HL-60 (cell line): ENCODE measurements around the gene EFCAB13.

Source experiments
- DNase-seq, 2 experiments: peaks; one replicate each; pipeline ENCODE4 v3.0.0-alpha.2; 2010 to 2020; ENCODE audit warnings: low read depth in 1 of 2, low spot score in 1 of 2
- H3K27ac ChIP-seq: fragments of 250-450 bp; sonication (Bioruptor Pico); replicated peaks from 2 replicates; pipeline ENCODE4 v1.5.1; 2020; ENCODE audit warnings: mild to moderate bottlenecking, moderate library complexity
- H3K27me3 ChIP-seq: fragments of 250-450 bp; sonication (Bioruptor Pico); 2 replicates; pipeline ENCODE4 v1.5.1; 2021; ENCODE audit warnings: mild to moderate bottlenecking, moderate library complexity; ENCODE audit not compliant: insufficient read depth, poor library complexity, severe bottlenecking
- H3K4me3 ChIP-seq: replicated peaks from 2 replicates; pipeline ENCODE4 v1.5.1; 2011; ENCODE audit warnings: mild to moderate bottlenecking, control low read depth, low read length; ENCODE audit not compliant: insufficient read depth
- GABPA ChIP-seq: IDR thresholded peaks from 2 replicates; pipeline ENCODE4 v1.6.1; 2012; ENCODE audit warnings: low read depth
- POLR2AphosphoS5 ChIP-seq: IDR thresholded peaks from 2 replicates; pipeline ENCODE4 v1.6.1; 2012; ENCODE audit warnings: low read depth
- SPI1 ChIP-seq: IDR thresholded peaks from 2 replicates; pipeline ENCODE4 v1.6.1; 2012; ENCODE audit warnings: low read depth, mild to moderate bottlenecking, borderline replicate concordance
- TF ChIP-seq, protein P1 (sequence below): IDR thresholded peaks from 2 replicates; pipeline ENCODE4 v1.6.1; 2012; ENCODE audit warnings: low read depth; ENCODE audit not compliant: insufficient replicate concordance
- TF ChIP-seq, protein P2 (sequence below): IDR thresholded peaks from one replicate; pipeline ENCODE4 v1.5.1; 2011; ENCODE audit warnings: low read length, control low read depth, inconsistent platforms; ENCODE audit not compliant: insufficient read depth

EFCAB13 gene

DNA sequence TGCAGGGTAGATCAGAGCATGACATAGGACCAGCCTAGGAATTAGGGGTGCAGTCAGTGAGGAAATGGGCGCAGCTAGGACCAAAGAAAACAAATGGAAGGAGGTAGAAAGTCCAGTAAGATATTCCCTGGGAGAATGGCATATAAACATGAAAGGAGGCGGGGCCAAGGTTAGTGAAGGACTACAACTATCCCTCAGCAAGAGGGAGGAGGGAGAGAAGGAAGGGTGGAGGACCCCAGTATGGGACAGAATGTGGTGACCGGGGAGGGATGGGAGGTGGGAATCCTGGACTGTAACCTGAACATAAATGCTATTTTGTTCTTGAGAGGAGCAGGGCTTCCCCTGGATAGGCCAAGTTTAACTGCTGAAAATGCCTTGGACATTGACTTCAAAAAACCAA, 47.3 kb upstream of the EFCAB13 start:
- no peak overlapping the region for H3K4me3 ChIP-seq
- TF ChIP-seq, protein P1, sequence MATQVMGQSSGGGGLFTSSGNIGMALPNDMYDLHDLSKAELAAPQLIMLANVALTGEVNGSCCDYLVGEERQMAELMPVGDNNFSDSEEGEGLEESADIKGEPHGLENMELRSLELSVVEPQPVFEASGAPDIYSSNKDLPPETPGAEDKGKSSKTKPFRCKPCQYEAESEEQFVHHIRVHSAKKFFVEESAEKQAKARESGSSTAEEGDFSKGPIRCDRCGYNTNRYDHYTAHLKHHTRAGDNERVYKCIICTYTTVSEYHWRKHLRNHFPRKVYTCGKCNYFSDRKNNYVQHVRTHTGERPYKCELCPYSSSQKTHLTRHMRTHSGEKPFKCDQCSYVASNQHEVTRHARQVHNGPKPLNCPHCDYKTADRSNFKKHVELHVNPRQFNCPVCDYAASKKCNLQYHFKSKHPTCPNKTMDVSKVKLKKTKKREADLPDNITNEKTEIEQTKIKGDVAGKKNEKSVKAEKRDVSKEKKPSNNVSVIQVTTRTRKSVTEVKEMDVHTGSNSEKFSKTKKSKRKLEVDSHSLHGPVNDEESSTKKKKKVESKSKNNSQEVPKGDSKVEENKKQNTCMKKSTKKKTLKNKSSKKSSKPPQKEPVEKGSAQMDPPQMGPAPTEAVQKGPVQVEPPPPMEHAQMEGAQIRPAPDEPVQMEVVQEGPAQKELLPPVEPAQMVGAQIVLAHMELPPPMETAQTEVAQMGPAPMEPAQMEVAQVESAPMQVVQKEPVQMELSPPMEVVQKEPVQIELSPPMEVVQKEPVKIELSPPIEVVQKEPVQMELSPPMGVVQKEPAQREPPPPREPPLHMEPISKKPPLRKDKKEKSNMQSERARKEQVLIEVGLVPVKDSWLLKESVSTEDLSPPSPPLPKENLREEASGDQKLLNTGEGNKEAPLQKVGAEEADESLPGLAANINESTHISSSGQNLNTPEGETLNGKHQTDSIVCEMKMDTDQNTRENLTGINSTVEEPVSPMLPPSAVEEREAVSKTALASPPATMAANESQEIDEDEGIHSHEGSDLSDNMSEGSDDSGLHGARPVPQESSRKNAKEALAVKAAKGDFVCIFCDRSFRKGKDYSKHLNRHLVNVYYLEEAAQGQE, result no peak
- TF ChIP-seq, protein P2, sequence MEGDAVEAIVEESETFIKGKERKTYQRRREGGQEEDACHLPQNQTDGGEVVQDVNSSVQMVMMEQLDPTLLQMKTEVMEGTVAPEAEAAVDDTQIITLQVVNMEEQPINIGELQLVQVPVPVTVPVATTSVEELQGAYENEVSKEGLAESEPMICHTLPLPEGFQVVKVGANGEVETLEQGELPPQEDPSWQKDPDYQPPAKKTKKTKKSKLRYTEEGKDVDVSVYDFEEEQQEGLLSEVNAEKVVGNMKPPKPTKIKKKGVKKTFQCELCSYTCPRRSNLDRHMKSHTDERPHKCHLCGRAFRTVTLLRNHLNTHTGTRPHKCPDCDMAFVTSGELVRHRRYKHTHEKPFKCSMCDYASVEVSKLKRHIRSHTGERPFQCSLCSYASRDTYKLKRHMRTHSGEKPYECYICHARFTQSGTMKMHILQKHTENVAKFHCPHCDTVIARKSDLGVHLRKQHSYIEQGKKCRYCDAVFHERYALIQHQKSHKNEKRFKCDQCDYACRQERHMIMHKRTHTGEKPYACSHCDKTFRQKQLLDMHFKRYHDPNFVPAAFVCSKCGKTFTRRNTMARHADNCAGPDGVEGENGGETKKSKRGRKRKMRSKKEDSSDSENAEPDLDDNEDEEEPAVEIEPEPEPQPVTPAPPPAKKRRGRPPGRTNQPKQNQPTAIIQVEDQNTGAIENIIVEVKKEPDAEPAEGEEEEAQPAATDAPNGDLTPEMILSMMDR, result no peak
- TF ChIP-seq POLR2AphosphoS5, result no peak
- TF ChIP-seq SPI1, result no peak
- no peak for DNase-seq
- H3K27ac ChIP-seq, result no peak overlapping the region
- H3K27me3 ChIP-seq, result no peaks in the 10 kb centered on the region

DNA sequence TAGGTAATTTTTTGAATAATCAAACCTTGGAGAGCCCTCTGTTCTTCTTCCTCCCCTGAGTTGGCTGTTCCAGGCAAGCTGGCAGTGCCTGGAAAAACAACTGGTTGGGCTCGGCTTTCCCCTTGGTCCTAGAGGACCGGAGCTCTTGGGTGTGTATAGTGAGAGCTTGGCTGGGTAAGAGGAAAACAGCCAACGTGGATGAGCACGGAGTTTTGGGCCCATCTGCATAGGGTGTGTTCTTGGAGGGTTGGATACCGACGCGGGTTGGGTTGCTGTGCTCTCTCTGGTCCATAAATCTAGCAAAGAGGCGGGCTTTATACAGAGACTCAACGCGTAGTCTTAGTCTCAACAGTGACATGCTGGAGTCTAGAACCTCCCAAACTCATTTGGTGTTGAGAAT, 46.9 kb upstream of the EFCAB13 start:
- no peak for DNase-seq
- Histone ChIP-seq H3K27me3 (no peaks in the 10 kb centered on the region), H3K27ac (no peak overlapping the region), H3K4me3 (no peak overlapping the region)
- TF ChIP-seq GABPA (no peak), POLR2AphosphoS5 (no peak), SPI1 (no peak)
- TF ChIP-seq, protein P1, result no peak
- TF ChIP-seq, protein P2, result no peak

DNA sequence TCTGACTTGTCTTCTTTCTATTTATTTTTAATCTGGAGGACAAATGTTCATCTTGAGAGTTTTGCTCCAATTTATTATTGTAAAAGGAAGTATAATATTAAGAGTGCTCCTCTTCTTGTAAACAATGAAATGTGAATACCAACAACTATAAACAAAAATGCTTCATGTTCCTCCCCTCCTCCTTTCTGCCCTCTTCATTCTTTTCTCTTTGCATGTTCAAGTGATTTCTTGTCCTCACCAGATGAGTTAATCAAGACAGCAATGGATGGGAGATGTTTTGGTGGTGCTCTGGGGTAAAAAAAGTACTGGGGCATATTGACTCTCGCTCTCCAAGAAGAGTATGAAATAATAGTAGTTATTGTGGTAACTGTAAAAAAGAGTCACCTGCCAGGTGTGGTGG, 45.8 kb upstream of the EFCAB13 start:
- Histone ChIP-seq H3K27me3 (no peaks in the 10 kb centered on the region), H3K4me3 (no peak overlapping the region), H3K27ac (no peak overlapping the region)
- TF ChIP-seq, protein P2, result no peak
- TF ChIP-seq SPI1 (no peak), POLR2AphosphoS5 (no peak), GABPA (no peak)
- TF ChIP-seq, protein P1, result no peak
- DNase-seq, result no peak
